Kidney (tissue), 14 donors: ENCODE results near the gene NEURL1. TPM values are rescaled to one million over a fixed set of nuclear protein-coding genes. Genes with fewer than 3 reads are reported as not detected.

ENCODE experiments used
- DNase-seq, 5 donors: peaks; one replicate each; pipeline ENCODE4 v3.0.0-alpha.2; 2013 to 2020
- FAIRE-seq: peaks from 2 replicates; lab custom pipeline; 2012; peaks lifted over from hg19 to GRCh38; lab: Jason Lieb, UNC
- H3K27ac ChIP-seq, 2 donors: one replicate each; pipeline ENCODE4 v1.7.0; 2013; ENCODE audit warnings: low read depth in 2 of 2, low read length in 2 of 2, inconsistent platforms in 1 of 2
- H3K27me3 ChIP-seq: one replicate; pipeline ENCODE4 v1.7.1; 2013; ENCODE audit warnings: low read length, inconsistent platforms; ENCODE audit not compliant: control insufficient read depth, insufficient read depth
- H3K36me3 ChIP-seq, 3 donors: one replicate each; pipeline versions ENCODE4 v1.7.0 to v1.7.1; 2013; ENCODE audit warnings: low read length in 3 of 3, control low read depth in 1 of 3, inconsistent platforms in 1 of 3; ENCODE audit not compliant: insufficient read depth in 3 of 3, control insufficient read depth in 2 of 3
- H3K4me1 ChIP-seq, 3 donors: one replicate each; pipeline versions ENCODE4 v1.7.0 to v1.7.1; 2013; ENCODE audit warnings: low read length in 3 of 3, inconsistent platforms in 1 of 3, low read depth in 1 of 3; ENCODE audit not compliant: control insufficient read depth in 2 of 3, insufficient read depth in 2 of 3
- H3K4me3 ChIP-seq, 3 donors: one replicate each; pipeline versions ENCODE4 v1.7.0 to v1.8.1; 2013; ENCODE audit warnings: low read length in 3 of 3, control low read depth in 1 of 3, inconsistent platforms in 1 of 3
- H3K9ac ChIP-seq, 3 donors: one replicate each; pipeline versions ENCODE4 v1.7.0 to v1.7.1; 2013; ENCODE audit warnings: low read length in 3 of 3, control low read depth in 1 of 3, inconsistent platforms in 1 of 3
- H3K9me3 ChIP-seq, 3 donors: one replicate each; pipeline versions ENCODE4 v1.7.0 to v1.7.1; 2013; ENCODE audit warnings: low read length in 3 of 3, control low read depth in 1 of 3, inconsistent platforms in 1 of 3; ENCODE audit not compliant: control insufficient read depth in 2 of 3, insufficient read depth in 1 of 3
- CTCF ChIP-seq: IDR thresholded peaks from 3 replicates; pipeline ENCODE4 v1.5.1; 2012; ENCODE audit warnings: mild to moderate bottlenecking, moderate library complexity, borderline replicate concordance; ENCODE audit not compliant: insufficient read depth; ENCODE audit errors: extremely low read depth
- intact Hi-C: fragments of 100-400 bp; cut with DNase I; formaldehyde crosslinking; loops from one replicate; pipeline ENCODE4 v1.11.1; 2022
- polyA plus RNA-seq: library from polyadenylated mRNA; stranded (reverse); fragments of 350-450 nt; fragmentation: Illumina TruSeq; extraction: RNeasy Lipid Tissue Mini Kit (QIAGEN cat#74804); gene quantifications from one replicate; pipeline ENCODE4 v1.2.3, GENCODE V29; 2014; ENCODE audit warnings: low read depth, low replicate concordance; ENCODE audit not compliant: insufficient read depth
- total RNA-seq: library from RNA; stranded (reverse); fragmentation: NEBNext Ultra II Directional; extraction: Animal tissue kit (Norgen Biotek cat#: 25700); gene quantifications from one replicate; pipeline ENCODE4 v1.2.1, GENCODE V29; 2021
- donor health status: control.
- donor health status: control.
- donor health status: control.
- donor health status: control.
- donor health status: control.
- donor health status: DM: yes; HTN: yes; CAD: no.
- donor health status: Normal renal cell carcinoma (clear cell type).

The NEURL1 gene
- total and polyA plus RNA-seq, 2 donors from 2014 or later, result 1.2 TPM

GRCh38 chr10:103534621-103535498, 41.4 kb downstream of the NEURL1 start:
- H3K9ac ChIP-seq, result no peak overlapping the region

GRCh38 chr10:103535595-103535994, 42.1 kb downstream of the NEURL1 start:
- no peaks in the 10 kb centered on the region for H3K36me3 ChIP-seq
- DNase-seq (peak in 1 of 5 donors; percentile 48), FAIRE-seq (no peak)
- no peak for TF ChIP-seq CTCF
- H3K4me1 ChIP-seq, result no peaks in the 10 kb centered on the region
- H3K9me3 ChIP-seq, result peaks cover 0 to 2% (median 0%) of the 10 kb centered on the region in 3 donors
- H3K4me3 ChIP-seq, result no peak overlapping the region
- no peaks in the 10 kb centered on the region for H3K27me3 ChIP-seq
- H3K27ac ChIP-seq, result no peak overlapping the region
- intact Hi-C loops, result no loop called here
- no peak overlapping the region for H3K9ac ChIP-seq

More at GRCh38 chr10:103534621-103535498, 41.4 kb downstream of the NEURL1 start:
- no peaks in the 10 kb centered on the region for H3K27me3 ChIP-seq
- H3K4me1 ChIP-seq, result no peaks in the 10 kb centered on the region
- intact Hi-C loops, result no loop called here
- H3K4me3 ChIP-seq, result no peak overlapping the region
- no peak overlapping the region for H3K27ac ChIP-seq
- no peak for TF ChIP-seq CTCF
- H3K9me3 ChIP-seq, result peaks cover 0 to 3% (median 2%) of the 10 kb centered on the region in 3 donors
- peak in 1 of 5 donors; percentile 41 for DNase-seq
- FAIRE-seq, result no peak
- no peaks in the 10 kb centered on the region for H3K36me3 ChIP-seq

DNA sequence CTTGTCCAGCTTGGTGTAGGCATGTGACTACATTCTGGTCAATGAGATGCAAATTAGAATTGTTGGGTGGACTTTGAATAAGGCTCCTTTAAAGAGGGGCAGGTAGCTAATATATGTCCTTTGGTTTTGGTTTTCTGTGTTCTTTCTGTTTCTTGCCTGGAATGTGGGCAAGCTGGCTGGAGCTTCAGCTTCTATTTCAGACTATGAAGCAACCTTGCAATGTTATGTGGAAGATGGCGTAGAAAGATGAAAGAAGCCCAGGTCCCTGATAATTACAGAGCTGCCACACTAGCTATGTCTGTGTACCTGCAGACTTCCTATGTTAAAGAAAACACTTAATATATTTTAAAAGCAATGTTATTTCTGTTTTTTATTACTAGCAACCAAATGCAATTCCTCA, 46.2 kb downstream of the NEURL1 start:
- FAIRE-seq, result no peak
- H3K36me3 ChIP-seq, result no peaks in the 10 kb centered on the region
- H3K4me1 ChIP-seq, result peaks cover 0 to 6% (median 6%) of the 10 kb centered on the region in 3 donors
- no peak overlapping the region for H3K4me3 ChIP-seq
- H3K27me3 ChIP-seq, result no peaks in the 10 kb centered on the region
- H3K9ac ChIP-seq, result no peak overlapping the region
- H3K9me3 ChIP-seq, result no peaks in the 10 kb centered on the region
- intact Hi-C loops, result no loop called here
- DNase-seq, result no peak
- H3K27ac ChIP-seq, result no peak overlapping the region
- TF ChIP-seq CTCF, result no peak
